Measurements from ENCODE around the gene TEX54. TPM values are rescaled to one million over a fixed set of nuclear protein-coding genes. Genes with fewer than 3 reads are reported as not detected.

Gene TEX54
- total and polyA plus RNA-seq, 2 of the 13 experiments (the other 11 are each of a cell fraction or from before 2014, with no cell fraction given), result not detected

DNA sequence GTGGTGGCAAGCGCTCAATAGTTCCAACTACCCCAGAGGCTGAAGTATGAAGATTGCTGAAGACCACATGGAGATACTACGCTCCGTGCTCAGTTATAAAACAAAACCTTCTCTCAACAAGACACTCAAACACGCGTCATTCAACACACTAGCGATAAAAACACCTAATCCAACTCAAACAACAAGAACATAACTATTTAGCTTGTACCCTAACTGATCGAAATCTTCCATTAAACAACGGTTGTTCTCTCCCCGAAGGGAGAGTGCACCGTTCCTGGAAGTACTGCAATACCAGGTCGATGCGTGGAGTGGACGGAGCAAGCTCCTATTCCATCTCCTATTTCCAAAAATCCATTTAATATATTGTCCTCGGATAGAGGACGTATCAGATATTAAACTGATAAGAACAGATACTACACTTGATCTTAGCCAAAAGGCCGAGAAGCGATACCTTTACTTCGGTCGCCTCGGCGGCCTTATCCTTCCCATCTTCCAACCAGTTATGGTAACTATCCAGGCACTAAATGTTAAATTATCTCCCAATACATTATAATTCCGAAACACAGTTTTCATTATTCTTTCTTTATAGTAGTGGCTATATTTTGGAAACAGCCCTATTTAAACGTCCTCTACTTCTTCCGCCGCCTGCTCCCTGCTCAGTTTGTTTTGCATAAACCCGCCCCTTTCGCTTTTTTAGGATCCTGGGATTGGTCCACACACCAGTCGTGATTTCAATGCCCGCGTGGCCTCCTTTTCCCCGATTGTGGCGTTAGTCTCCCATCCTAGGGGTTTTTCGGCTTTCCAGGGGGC, 8.9 kb upstream of the TEX54 start (continued):
- TF ChIP-seq, protein P1, sequence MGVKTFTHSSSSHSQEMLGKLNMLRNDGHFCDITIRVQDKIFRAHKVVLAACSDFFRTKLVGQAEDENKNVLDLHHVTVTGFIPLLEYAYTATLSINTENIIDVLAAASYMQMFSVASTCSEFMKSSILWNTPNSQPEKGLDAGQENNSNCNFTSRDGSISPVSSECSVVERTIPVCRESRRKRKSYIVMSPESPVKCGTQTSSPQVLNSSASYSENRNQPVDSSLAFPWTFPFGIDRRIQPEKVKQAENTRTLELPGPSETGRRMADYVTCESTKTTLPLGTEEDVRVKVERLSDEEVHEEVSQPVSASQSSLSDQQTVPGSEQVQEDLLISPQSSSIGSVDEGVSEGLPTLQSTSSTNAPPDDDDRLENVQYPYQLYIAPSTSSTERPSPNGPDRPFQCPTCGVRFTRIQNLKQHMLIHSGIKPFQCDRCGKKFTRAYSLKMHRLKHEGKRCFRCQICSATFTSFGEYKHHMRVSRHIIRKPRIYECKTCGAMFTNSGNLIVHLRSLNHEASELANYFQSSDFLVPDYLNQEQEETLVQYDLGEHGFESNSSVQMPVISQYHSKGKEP (CRISPR knock-in tag; IDR thresholded peaks at IDR 0.05), result peak; percentile 97
- TF ChIP-seq DR1 (CRISPR knock-in tag; IDR thresholded peaks at IDR 0.05), result peak; percentile 57
- peak; percentile 89; the same call in 1 of the 2 replicates for TF ChIP-seq KMT2A (CRISPR knock-in tag; IDR thresholded peaks at IDR 0.05)
- peak; percentile 82; the same call in 1 of the 2 replicates for TF ChIP-seq ZNF180 (CRISPR knock-in tag; IDR thresholded peaks at IDR 0.05; ENCODE audit: borderline replicate concordance, low read depth)
- no peak for TF ChIP-seq NCOA1 (CRISPR knock-in tag; IDR thresholded peaks at IDR 0.05)
- TF ChIP-seq SRSF4 (IDR thresholded peaks at IDR 0.05; ENCODE audit: low read depth, low read length, poor library complexity, severe bottlenecking), result no peak
- no peak; the same call in 1 of the 2 replicates for TF ChIP-seq ZNF431 (CRISPR knock-in tag; IDR thresholded peaks at IDR 0.05; ENCODE audit: borderline replicate concordance, low read depth)
- TF ChIP-seq NFE2L1 (CRISPR knock-in tag; IDR thresholded peaks at IDR 0.05; ENCODE audit: borderline replicate concordance), result no peak
- TF ChIP-seq ZNF737 (CRISPR knock-in tag; IDR thresholded peaks at IDR 0.05; ENCODE audit: borderline replicate concordance), result no peak
